HG02970 (cell line): ENCODE data around the gene ERICH3.
A peak's percentile ranks its signal among the peaks of the same experiment; 100 is the strongest.
"Not testable (repeated sequence)": the region's sequence is repeated elsewhere in the genome, so short reads cannot be mapped to it uniquely, and the experiment has no call there.

Source experiments
- ATAC-seq: cut with Tn5 transposase; IDR thresholded peaks from one replicate; pipeline ENCODE4 v1.9.1; 2021; ENCODE audit warnings: mild to moderate bottlenecking, moderate library complexity, moderate number of reproducible peaks; ENCODE audit not compliant: unreplicated experiment, low FRiP score

The ERICH3 gene

GRCh38 chr1:74681851-74682250 lies 8.3 kb upstream of the ERICH3 start:
- no peak for ATAC-seq

- peak; percentile 85 for ATAC-seq
These were observed 7.9 kb upstream of the ERICH3 start for GRCh38 chr1:74681449-74681848.

GRCh38 chr1:74681001-74681400 lies 7.4 kb upstream of the ERICH3 start:
- ATAC-seq = no peak

- no peak for ATAC-seq
These were observed 6.2 kb upstream of the ERICH3 start for GRCh38 chr1:74679811-74680210.

GRCh38 chr1:74677926-74678325 lies 4.3 kb upstream of the ERICH3 start:
- ATAC-seq = no peak

GRCh38 chr1:74674278-74675048 lies 871 bp upstream of the ERICH3 start:
- no peak for ATAC-seq

GRCh38 chr1:74670866-74671265 lies 2.7 kb downstream of the ERICH3 start:
- ATAC-seq = not testable (repeated sequence)

GRCh38 chr1:74654708-74655107 lies 18.9 kb downstream of the ERICH3 start:
- no peak for ATAC-seq

GRCh38 chr1:74652711-74653139 lies 20.9 kb downstream of the ERICH3 start:
- ATAC-seq = peak; percentile 99

- no peak for ATAC-seq
These were observed 23.0 kb downstream of the ERICH3 start for GRCh38 chr1:74650561-74650960.

GRCh38 chr1:74641876-74642275 lies 31.7 kb downstream of the ERICH3 start:
- ATAC-seq = no peak

GRCh38 chr1:74641161-74641560 lies 32.4 kb downstream of the ERICH3 start:
- ATAC-seq = no peak

GRCh38 chr1:74637296-74637695 lies 36.3 kb downstream of the ERICH3 start:
- ATAC-seq = no peak

- ATAC-seq = no peak
These were observed 44.3 kb downstream of the ERICH3 start for GRCh38 chr1:74629283-74629682.

- ATAC-seq = no peak
These were observed 49.9 kb downstream of the ERICH3 start for GRCh38 chr1:74623716-74624115.

- no peak for ATAC-seq
These were observed 53.4 kb downstream of the ERICH3 start for GRCh38 chr1:74620242-74620641.

- ATAC-seq = no peak
These were observed 54.6 kb downstream of the ERICH3 start for GRCh38 chr1:74618974-74619373.

GRCh38 chr1:74613894-74614293 lies 59.7 kb downstream of the ERICH3 start:
- ATAC-seq = no peak

GRCh38 chr1:74611887-74612286 lies 61.7 kb downstream of the ERICH3 start:
- no peak for ATAC-seq

GRCh38 chr1:74610961-74611360 lies 62.6 kb downstream of the ERICH3 start:
- ATAC-seq = no peak

GRCh38 chr1:74609810-74610371 lies 63.7 kb downstream of the ERICH3 start:
- ATAC-seq = no peak

- ATAC-seq = no peak
These were observed 76.9 kb downstream of the ERICH3 start for GRCh38 chr1:74596717-74597116.
